Activated CD4-positive, alpha-beta T cell treated with anti-CD3 and anti-CD28 coated beads, Interleukin-2, amount 50 U/mL, for 1 hour (primary cell): ENCODE measurements around the gene HECW1.
"Not testable (repeated sequence)": the region's sequence is repeated elsewhere in the genome, so short reads cannot be mapped to it uniquely, and the experiment has no call there.

Experiments used
- DNase-seq: peaks from one replicate; pipeline ENCODE4 v3.0.0-alpha.2; 2020

The HECW1 gene

GRCh38 chr7:43151076-43151475 is 38.6 kb downstream of the HECW1 start:
- no peak for DNase-seq

GRCh38 chr7:43152696-43153095 is 40.2 kb downstream of the HECW1 start:
- DNase-seq = no peak

GRCh38 chr7:43155636-43156035 is 43.2 kb downstream of the HECW1 start:
- no peak for DNase-seq

GRCh38 chr7:43163885-43164284 is 51.4 kb downstream of the HECW1 start:
- no peak for DNase-seq

GRCh38 chr7:43164757-43165156 is 52.3 kb downstream of the HECW1 start:
- DNase-seq = no peak

- DNase-seq = no peak
Measured at GRCh38 chr7:43166686-43167085, 54.2 kb downstream of the HECW1 start.

- no peak for DNase-seq
Measured at GRCh38 chr7:43169076-43169475, 56.6 kb downstream of the HECW1 start.

- DNase-seq = no peak
Measured at GRCh38 chr7:43170571-43170970, 58.1 kb downstream of the HECW1 start.

- no peak for DNase-seq
Measured at GRCh38 chr7:43175570-43176200, 63.2 kb downstream of the HECW1 start.

- no peak for DNase-seq
Measured at GRCh38 chr7:43179393-43179792, 66.9 kb downstream of the HECW1 start.

- DNase-seq = no peak
Measured at GRCh38 chr7:43192806-43193460, 80.5 kb downstream of the HECW1 start.

- DNase-seq = no peak
Measured at GRCh38 chr7:43193893-43194292, 81.4 kb downstream of the HECW1 start.

GRCh38 chr7:43195256-43195655 is 82.8 kb downstream of the HECW1 start:
- no peak for DNase-seq

- no peak for DNase-seq
Measured at GRCh38 chr7:43195768-43196167, 83.3 kb downstream of the HECW1 start.

- no peak for DNase-seq
Measured at GRCh38 chr7:43196379-43196778, 83.9 kb downstream of the HECW1 start.

- DNase-seq = no peak
Measured at GRCh38 chr7:43198016-43198415, 85.6 kb downstream of the HECW1 start.

- DNase-seq = no peak
Measured at GRCh38 chr7:43198599-43199090, 86.2 kb downstream of the HECW1 start.

- no peak for DNase-seq
Measured at GRCh38 chr7:43199371-43200160, 87.1 kb downstream of the HECW1 start.

- DNase-seq = no peak
Measured at GRCh38 chr7:43201912-43202311, 89.5 kb downstream of the HECW1 start.

- no peak for DNase-seq
Measured at GRCh38 chr7:43204081-43204480, 91.6 kb downstream of the HECW1 start.

- DNase-seq = no peak
Measured at GRCh38 chr7:43205171-43205795, 92.8 kb downstream of the HECW1 start.

- no peak for DNase-seq
Measured at GRCh38 chr7:43208242-43208641, 95.8 kb downstream of the HECW1 start.

- DNase-seq = not testable (repeated sequence)
Measured at GRCh38 chr7:43210539-43210938, 98.1 kb downstream of the HECW1 start.
